Measurements from ENCODE around the gene CD248. TPM values are rescaled to one million over a fixed set of nuclear protein-coding genes. Genes with fewer than 3 reads are reported as not detected.

Gene CD248
- total RNA-seq, result 193 TPM

GRCh38 chr11:66316849-66317251, at the start of gene CD248:
TSS of gene CD248 (minus strand) at chr11:66317044. CDS start at chr11:66317027, 17 bp downstream.
- no peaks in the 10 kb centered on the region for H3K27me3 ChIP-seq
- no peaks in the 10 kb centered on the region for H3K9me3 ChIP-seq
- peaks cover 20 to 25% of the 10 kb centered on the region in 2 donors for H3K4me1 ChIP-seq
- peak within 1 kb of the TSS; percentile 47 to 85 for H3K4me3 ChIP-seq
- H3K36me3 ChIP-seq, result no peaks in the 10 kb centered on the region
- intact Hi-C loops (cut with DNase I), result no loop called here
- peak within 1 kb of the TSS; percentile 51 to 77 for H3K27ac ChIP-seq
- peak in 1 of 2 donors; percentile 78 for DNase-seq (ENCODE audit: low spot score in 2 of 2)
- TF ChIP-seq CTCF (IDR thresholded peaks at IDR 0.05), result no peak

- Histone ChIP-seq H3K4me1 (no peaks in the 10 kb centered on the region), H3K9me3 (no peaks in the 10 kb centered on the region)
- no peak for DNase-seq (ENCODE audit: low spot score in 2 of 2)
Observed at GRCh38 chr11:66365711-66366619, 49.1 kb upstream of the CD248 start.

GRCh38 chr11:66365166-66365565, 48.3 kb upstream of the CD248 start:
- no peak overlapping the region for H3K4me3 ChIP-seq
- intact Hi-C loops (cut with DNase I), result no loop called here
- H3K4me1 ChIP-seq, result no peaks in the 10 kb centered on the region
- H3K9me3 ChIP-seq, result no peaks in the 10 kb centered on the region
- no peak for DNase-seq (ENCODE audit: low spot score in 2 of 2)
- H3K36me3 ChIP-seq, result no peaks in the 10 kb centered on the region
- no peak overlapping the region for H3K27ac ChIP-seq
- no peaks in the 10 kb centered on the region for H3K27me3 ChIP-seq
- TF ChIP-seq CTCF (IDR thresholded peaks at IDR 0.05), result no peak

More at GRCh38 chr11:66365711-66366619, 49.1 kb upstream of the CD248 start:
- no peak for TF ChIP-seq CTCF (IDR thresholded peaks at IDR 0.05)
- Histone ChIP-seq H3K4me3 (no peak overlapping the region), H3K27me3 (no peaks in the 10 kb centered on the region), H3K36me3 (no peaks in the 10 kb centered on the region), H3K27ac (no peak overlapping the region)
- intact Hi-C loops (cut with DNase I), result no loop called here

GRCh38 chr11:66363805-66364535, 47.1 kb upstream of the CD248 start:
- intact Hi-C loops (cut with DNase I), result no loop called here
- no peak for DNase-seq (ENCODE audit: low spot score in 2 of 2)
- H3K4me3 ChIP-seq, result no peak overlapping the region
- no peaks in the 10 kb centered on the region for H3K4me1 ChIP-seq
- H3K27me3 ChIP-seq, result no peaks in the 10 kb centered on the region
- no peak overlapping the region for H3K27ac ChIP-seq
- no peaks in the 10 kb centered on the region for H3K9me3 ChIP-seq
- no peaks in the 10 kb centered on the region for H3K36me3 ChIP-seq
- TF ChIP-seq CTCF (IDR thresholded peaks at IDR 0.05), result peak in 2 of 3 experiments; percentile 36 to 44

- Histone ChIP-seq H3K4me1 (no peaks in the 10 kb centered on the region), H3K27ac (no peak overlapping the region), H3K27me3 (no peaks in the 10 kb centered on the region), H3K36me3 (no peaks in the 10 kb centered on the region), H3K9me3 (no peaks in the 10 kb centered on the region), H3K4me3 (no peak overlapping the region)
- intact Hi-C loops (cut with DNase I), result no loop called here
- DNase-seq (ENCODE audit: low spot score in 2 of 2), result no peak
- TF ChIP-seq CTCF (IDR thresholded peaks at IDR 0.05), result no peak
Observed at GRCh38 chr11:66363187-66363601, 46.4 kb upstream of the CD248 start.
